HCT116 (cell line): Measurements from ENCODE around the gene SLC8A1. TPM values are rescaled to one million over a fixed set of nuclear protein-coding genes. Genes with fewer than 3 reads are reported as not detected.

Experiments used
- EGR1 ChIP-seq: IDR thresholded peaks from 2 replicates; pipeline ENCODE4 v1.6.1; 2012; ENCODE audit warnings: low read depth
- ELF1 ChIP-seq: IDR thresholded peaks from 2 replicates; pipeline ENCODE4 v1.6.1; 2012; ENCODE audit warnings: low read depth, borderline replicate concordance
- EZH2 ChIP-seq: fragments of 200-600 bp; sonication (generic); IDR thresholded peaks from 2 replicates; pipeline ENCODE4 v1.6.1; 2017; ENCODE audit warnings: antibody characterized with exemption, mixed run types
- POLR2A ChIP-seq: IDR thresholded peaks from 2 replicates; pipeline ENCODE4 v1.7.0; 2011; ENCODE audit warnings: borderline replicate concordance; ENCODE audit not compliant: insufficient read depth, insufficient read length; ENCODE audit errors: extremely low read depth
- SIN3A ChIP-seq: IDR thresholded peaks from 2 replicates; pipeline ENCODE4 v1.6.1; 2012; ENCODE audit warnings: low read depth
- SRF ChIP-seq: IDR thresholded peaks from 2 replicates; pipeline ENCODE4 v1.6.1; 2012; ENCODE audit warnings: low read depth
- TCF7L2 ChIP-seq: IDR thresholded peaks from 2 replicates; pipeline ENCODE4 v1.7.0; 2011; ENCODE audit warnings: borderline replicate concordance, inconsistent platforms; ENCODE audit not compliant: insufficient read depth, insufficient read length; ENCODE audit errors: extremely low read depth
- ZFX ChIP-seq: fragments of 450-650 bp; IDR thresholded peaks from 2 replicates; pipeline ENCODE4 v1.6.1; 2017
- ZNF274 ChIP-seq: fragments of 200-500 bp; sonication (Bioruptor generic); IDR thresholded peaks from 2 replicates; pipeline ENCODE4 v1.6.1; 2014; ENCODE audit warnings: mild to moderate bottlenecking, low read depth, low read length, inconsistent platforms
- total RNA-seq: library from RNA; stranded (reverse); gene quantifications from one replicate; pipeline ENCODE4 v1.2.1, GENCODE V29; 2021; ENCODE audit not compliant: unreplicated experiment
- TF ChIP-seq, protein P1 (sequence below): IDR thresholded peaks from 2 replicates; pipeline ENCODE4 v1.6.1; 2012; ENCODE audit warnings: low read depth
- TF ChIP-seq, protein P2 (sequence below): IDR thresholded peaks from 2 replicates; pipeline ENCODE4 v1.6.1; 2012
- TF ChIP-seq, protein P3 (sequence below): IDR thresholded peaks from 2 replicates; pipeline ENCODE4 v1.6.1; 2011; ENCODE audit warnings: mild to moderate bottlenecking, low read length, moderate library complexity; ENCODE audit not compliant: insufficient replicate concordance; ENCODE audit errors: extremely low read depth

The SLC8A1 gene
- total RNA-seq, 1 experiment from 2014 or later = 0.07 TPM

DNA sequence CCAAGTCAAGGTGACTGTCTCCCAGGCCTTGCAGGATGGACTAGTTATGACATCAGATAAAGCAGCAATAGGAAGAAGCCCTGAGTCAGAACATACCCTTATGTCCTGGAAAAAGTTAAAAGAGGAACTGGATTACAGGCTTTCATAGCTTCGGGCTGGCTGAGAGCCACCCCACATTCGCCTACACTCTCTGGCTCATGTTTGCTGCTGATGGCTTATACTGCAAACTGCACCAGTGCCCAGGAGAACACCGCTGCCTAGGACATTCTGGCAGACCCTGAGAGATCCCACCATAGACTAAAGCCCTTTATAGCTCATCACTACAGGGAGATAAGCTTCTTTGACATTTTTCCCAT, 20.3 kb downstream of the SLC8A1 start (continued):
- TF ChIP-seq, protein P1, sequence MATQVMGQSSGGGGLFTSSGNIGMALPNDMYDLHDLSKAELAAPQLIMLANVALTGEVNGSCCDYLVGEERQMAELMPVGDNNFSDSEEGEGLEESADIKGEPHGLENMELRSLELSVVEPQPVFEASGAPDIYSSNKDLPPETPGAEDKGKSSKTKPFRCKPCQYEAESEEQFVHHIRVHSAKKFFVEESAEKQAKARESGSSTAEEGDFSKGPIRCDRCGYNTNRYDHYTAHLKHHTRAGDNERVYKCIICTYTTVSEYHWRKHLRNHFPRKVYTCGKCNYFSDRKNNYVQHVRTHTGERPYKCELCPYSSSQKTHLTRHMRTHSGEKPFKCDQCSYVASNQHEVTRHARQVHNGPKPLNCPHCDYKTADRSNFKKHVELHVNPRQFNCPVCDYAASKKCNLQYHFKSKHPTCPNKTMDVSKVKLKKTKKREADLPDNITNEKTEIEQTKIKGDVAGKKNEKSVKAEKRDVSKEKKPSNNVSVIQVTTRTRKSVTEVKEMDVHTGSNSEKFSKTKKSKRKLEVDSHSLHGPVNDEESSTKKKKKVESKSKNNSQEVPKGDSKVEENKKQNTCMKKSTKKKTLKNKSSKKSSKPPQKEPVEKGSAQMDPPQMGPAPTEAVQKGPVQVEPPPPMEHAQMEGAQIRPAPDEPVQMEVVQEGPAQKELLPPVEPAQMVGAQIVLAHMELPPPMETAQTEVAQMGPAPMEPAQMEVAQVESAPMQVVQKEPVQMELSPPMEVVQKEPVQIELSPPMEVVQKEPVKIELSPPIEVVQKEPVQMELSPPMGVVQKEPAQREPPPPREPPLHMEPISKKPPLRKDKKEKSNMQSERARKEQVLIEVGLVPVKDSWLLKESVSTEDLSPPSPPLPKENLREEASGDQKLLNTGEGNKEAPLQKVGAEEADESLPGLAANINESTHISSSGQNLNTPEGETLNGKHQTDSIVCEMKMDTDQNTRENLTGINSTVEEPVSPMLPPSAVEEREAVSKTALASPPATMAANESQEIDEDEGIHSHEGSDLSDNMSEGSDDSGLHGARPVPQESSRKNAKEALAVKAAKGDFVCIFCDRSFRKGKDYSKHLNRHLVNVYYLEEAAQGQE = no peak
- TF ChIP-seq SIN3A (no peak), ELF1 (no peak), SRF (no peak), ZFX (no peak), POLR2A (no peak), EZH2 (no peak), TCF7L2 (no peak), EGR1 (no peak), ZNF274 (no peak)
- TF ChIP-seq, protein P2, sequence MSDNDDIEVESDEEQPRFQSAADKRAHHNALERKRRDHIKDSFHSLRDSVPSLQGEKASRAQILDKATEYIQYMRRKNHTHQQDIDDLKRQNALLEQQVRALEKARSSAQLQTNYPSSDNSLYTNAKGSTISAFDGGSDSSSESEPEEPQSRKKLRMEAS = no peak
- TF ChIP-seq, protein P3, sequence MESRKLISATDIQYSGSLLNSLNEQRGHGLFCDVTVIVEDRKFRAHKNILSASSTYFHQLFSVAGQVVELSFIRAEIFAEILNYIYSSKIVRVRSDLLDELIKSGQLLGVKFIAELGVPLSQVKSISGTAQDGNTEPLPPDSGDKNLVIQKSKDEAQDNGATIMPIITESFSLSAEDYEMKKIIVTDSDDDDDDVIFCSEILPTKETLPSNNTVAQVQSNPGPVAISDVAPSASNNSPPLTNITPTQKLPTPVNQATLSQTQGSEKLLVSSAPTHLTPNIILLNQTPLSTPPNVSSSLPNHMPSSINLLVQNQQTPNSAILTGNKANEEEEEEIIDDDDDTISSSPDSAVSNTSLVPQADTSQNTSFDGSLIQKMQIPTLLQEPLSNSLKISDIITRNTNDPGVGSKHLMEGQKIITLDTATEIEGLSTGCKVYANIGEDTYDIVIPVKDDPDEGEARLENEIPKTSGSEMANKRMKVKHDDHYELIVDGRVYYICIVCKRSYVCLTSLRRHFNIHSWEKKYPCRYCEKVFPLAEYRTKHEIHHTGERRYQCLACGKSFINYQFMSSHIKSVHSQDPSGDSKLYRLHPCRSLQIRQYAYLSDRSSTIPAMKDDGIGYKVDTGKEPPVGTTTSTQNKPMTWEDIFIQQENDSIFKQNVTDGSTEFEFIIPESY = no peak
